ENCODE data around the gene SYNE1. TPM values are rescaled to one million over a fixed set of nuclear protein-coding genes. Genes with fewer than 3 reads are reported as not detected.

Gene SYNE1
- total and polyA plus RNA-seq, 7 donors = 6.0 to 74.6 (median 16.5) TPM

GRCh38 chr6:152353440-152353839 lies 283.7 kb downstream of the SYNE1 start:
- no peak overlapping the region for H3K4me3 ChIP-seq
- intact Hi-C loops (cut with DNase I) = no loop called here

GRCh38 chr6:152351742-152352141 lies 285.4 kb downstream of the SYNE1 start:
- TF ChIP-seq CTCF (IDR thresholded peaks at IDR 0.05) = no peak
- peak overlapping the region; percentile 76 for H3K27ac ChIP-seq
- intact Hi-C loops (cut with DNase I) = no loop called here
- H3K9me3 ChIP-seq = no peaks in the 10 kb centered on the region
- H3K27me3 ChIP-seq (ENCODE audit: insufficient read depth in 3 of 3, low read length in 2 of 3) = no peaks in the 10 kb centered on the region
- WGBS, 3 donors = 37 to 55% (median 43%) methylated on average over 5 of the region's 5 CpGs
- H3K36me3 ChIP-seq (ENCODE audit: insufficient read depth in 1 of 2, low read depth in 1 of 2) = peaks cover 4 to 90% of the 10 kb centered on the region in 2 donors
- DNase-seq = no peak
- ATAC-seq = peak; percentile 66 to 87 (median 80)
- H3K4me3 ChIP-seq = no peak overlapping the region
- peaks cover 15% of the 10 kb centered on the region for H3K4me1 ChIP-seq

More at GRCh38 chr6:152353440-152353839, 283.7 kb downstream of the SYNE1 start:
- H3K27me3 ChIP-seq (ENCODE audit: insufficient read depth in 3 of 3, low read length in 2 of 3) = no peaks in the 10 kb centered on the region
- H3K9me3 ChIP-seq = no peaks in the 10 kb centered on the region
- peaks cover 4 to 92% of the 10 kb centered on the region in 2 donors for H3K36me3 ChIP-seq (ENCODE audit: insufficient read depth in 1 of 2, low read depth in 1 of 2)
- DNase-seq (no peak), ATAC-seq (no peak)
- no peak for TF ChIP-seq CTCF (IDR thresholded peaks at IDR 0.05)
- H3K27ac ChIP-seq = no peak overlapping the region
- WGBS, 3 donors = 67 to 82% (median 69%) methylated on average over 6 of the region's 6 CpGs
- H3K4me1 ChIP-seq = peaks cover 15% of the 10 kb centered on the region

GRCh38 chr6:152351110-152351509 lies 286.1 kb downstream of the SYNE1 start:
- peak overlapping the region; percentile 76 for H3K27ac ChIP-seq
- no peak overlapping the region for H3K4me3 ChIP-seq
- peak; percentile 88 to 96 (median 90) for ATAC-seq
- TF ChIP-seq CTCF (IDR thresholded peaks at IDR 0.05) = no peak
- H3K27me3 ChIP-seq (ENCODE audit: insufficient read depth in 3 of 3, low read length in 2 of 3) = no peaks in the 10 kb centered on the region
- H3K36me3 ChIP-seq (ENCODE audit: insufficient read depth in 1 of 2, low read depth in 1 of 2) = peaks cover 4 to 92% of the 10 kb centered on the region in 2 donors
- H3K4me1 ChIP-seq = peaks cover 15% of the 10 kb centered on the region
- intact Hi-C loops (cut with DNase I) = no loop called here
- H3K9me3 ChIP-seq = no peaks in the 10 kb centered on the region
- DNase-seq = no peak
- WGBS, 3 donors = 13 to 46% (median 22%) methylated on average over 2 of the region's 2 CpGs

GRCh38 chr6:152348116-152348515 lies 289.0 kb downstream of the SYNE1 start:
- WGBS, 3 donors = 96 to 97% (median 96%) methylated on average over 6 of the region's 6 CpGs
- H3K27me3 ChIP-seq (ENCODE audit: insufficient read depth in 3 of 3, low read length in 2 of 3) = no peaks in the 10 kb centered on the region
- peaks cover 26% of the 10 kb centered on the region for H3K4me1 ChIP-seq
- DNase-seq (no peak), ATAC-seq (no peak)
- H3K36me3 ChIP-seq (ENCODE audit: insufficient read depth in 1 of 2, low read depth in 1 of 2) = peaks cover 3 to 73% of the 10 kb centered on the region in 2 donors
- TF ChIP-seq CTCF (IDR thresholded peaks at IDR 0.05) = no peak
- H3K27ac ChIP-seq = no peak overlapping the region
- H3K4me3 ChIP-seq = no peak overlapping the region
- intact Hi-C loops (cut with DNase I) = no loop called here
- no peaks in the 10 kb centered on the region for H3K9me3 ChIP-seq

GRCh38 chr6:152343735-152344360 lies 293.3 kb downstream of the SYNE1 start:
- intact Hi-C loops (cut with DNase I) = no loop called here
- H3K27ac ChIP-seq = peak overlapping the region; percentile 80
- peaks cover 21% of the 10 kb centered on the region for H3K4me1 ChIP-seq
- DNase-seq (peak in 1 of 2 donors; percentile 58), ATAC-seq (peak; percentile 67 to 87 (median 78))
- no peak overlapping the region for H3K4me3 ChIP-seq
- H3K9me3 ChIP-seq = no peaks in the 10 kb centered on the region
- WGBS, 3 donors = 35 to 60% (median 39%) methylated on average over 9 of the region's 9 CpGs
- no peaks in the 10 kb centered on the region for H3K27me3 ChIP-seq (ENCODE audit: insufficient read depth in 3 of 3, low read length in 2 of 3)
- TF ChIP-seq CTCF (IDR thresholded peaks at IDR 0.05) = no peak
- H3K36me3 ChIP-seq (ENCODE audit: insufficient read depth in 1 of 2, low read depth in 1 of 2) = peaks cover 0 to 63% of the 10 kb centered on the region in 2 donors
